SKM-1 (cell line): ENCODE measurements around the gene ITGA6.

ENCODE experiments used
- DNase-seq: peaks from one replicate; lab custom pipeline; 2025; ENCODE audit not compliant: unreplicated experiment; lab: John Stamatoyannopoulos, UW

Gene ITGA6

DNA sequence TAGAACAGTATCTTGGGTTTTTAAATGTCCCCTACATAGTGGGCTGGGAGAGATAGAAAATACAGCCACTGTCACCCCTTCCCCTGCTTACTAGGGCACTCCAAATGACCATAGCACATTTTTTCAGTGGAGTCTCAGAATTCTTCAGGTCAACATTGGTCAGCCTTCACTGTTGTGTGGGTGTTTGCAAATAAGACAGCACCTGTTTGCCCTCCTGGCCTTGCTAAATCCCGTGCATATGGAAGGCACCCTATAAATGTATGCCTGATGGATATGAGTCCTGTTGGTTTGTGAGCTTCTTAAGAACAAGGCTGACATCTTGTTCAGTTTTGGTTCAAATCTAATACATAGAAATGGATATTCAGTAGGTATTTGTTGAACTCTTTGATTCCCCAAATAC, 12.5 kb downstream of the ITGA6 start:
- DNase-seq: no peak

DNA sequence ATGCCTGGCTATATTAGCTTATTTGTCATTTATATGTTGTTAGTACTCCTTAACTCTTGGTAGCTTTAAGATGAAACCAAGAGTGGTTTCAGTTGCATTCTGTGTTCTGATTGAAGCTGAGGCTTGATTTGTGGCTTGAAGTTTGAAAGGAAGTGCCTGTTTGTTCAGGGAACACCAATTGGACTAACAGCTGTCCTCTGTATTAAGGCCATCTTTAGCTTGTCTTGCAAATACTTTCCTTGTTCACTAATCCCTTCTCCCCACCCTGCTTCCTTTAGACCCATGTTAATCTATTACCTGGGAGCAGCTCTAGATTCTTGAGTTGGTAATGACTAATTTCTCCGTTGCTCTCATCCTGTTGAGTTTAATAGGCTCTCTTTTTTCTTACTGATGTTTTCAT, 13.4 kb downstream of the ITGA6 start:
- no peak for DNase-seq

DNA sequence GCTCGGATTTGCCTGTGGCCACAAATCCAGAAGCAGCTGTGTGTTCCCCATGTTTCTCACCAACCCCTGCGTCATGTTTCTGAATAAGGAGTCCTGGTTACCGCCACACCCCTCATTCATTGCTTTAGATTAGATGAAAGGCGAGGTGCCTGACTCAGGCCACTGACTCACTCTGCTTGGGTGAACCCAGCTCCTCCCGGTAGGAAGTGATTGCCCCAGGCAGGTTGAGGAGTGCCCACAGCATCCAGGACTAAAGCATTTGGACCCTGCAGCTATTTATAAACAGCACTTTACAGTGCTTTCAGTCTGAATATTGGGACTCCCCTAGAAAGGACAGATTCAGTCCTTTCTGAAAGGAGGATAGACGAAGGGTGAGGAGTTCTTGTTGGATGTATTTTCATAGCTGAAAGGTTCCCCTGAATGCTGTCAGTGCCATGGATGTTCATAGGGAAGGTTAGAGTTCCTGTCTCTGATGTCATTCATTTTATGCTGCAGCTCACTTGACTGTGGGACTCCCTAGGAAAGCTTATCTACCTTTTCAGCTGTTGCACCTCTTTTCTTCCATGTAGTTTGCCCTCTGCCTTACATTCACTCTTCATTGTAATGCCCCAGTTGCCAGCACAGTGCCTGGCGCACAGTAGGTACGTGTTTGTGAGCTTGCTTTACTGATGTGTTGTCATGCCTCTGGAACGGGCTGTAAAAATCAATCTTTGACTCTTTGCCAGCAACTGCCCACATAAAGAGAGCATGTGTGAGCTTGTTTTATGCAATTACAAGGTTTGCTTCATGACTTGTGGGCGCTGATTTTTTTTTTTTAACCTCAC, 14.9 kb downstream of the ITGA6 start:
- no peak for DNase-seq

DNA sequence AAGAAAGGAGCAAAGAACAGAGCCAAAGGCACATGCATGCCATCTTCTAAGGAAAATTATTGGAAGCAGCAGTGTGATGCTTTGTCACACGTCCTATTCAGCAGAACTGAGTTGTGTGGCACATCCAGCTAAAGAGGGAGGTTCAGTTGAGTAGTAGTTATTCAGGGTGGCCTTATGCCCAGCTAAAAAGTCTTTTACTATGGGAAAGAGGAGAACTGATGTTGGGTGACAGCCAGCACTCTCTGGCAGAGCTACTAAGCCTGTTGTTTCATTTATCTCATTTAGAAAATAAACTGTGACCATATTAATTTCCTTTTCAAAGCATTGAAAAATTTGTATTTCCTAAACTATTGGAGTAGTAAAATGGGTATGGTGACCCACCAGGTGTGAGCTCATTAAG, 18.5 kb downstream of the ITGA6 start:
- DNase-seq: no peak

DNA sequence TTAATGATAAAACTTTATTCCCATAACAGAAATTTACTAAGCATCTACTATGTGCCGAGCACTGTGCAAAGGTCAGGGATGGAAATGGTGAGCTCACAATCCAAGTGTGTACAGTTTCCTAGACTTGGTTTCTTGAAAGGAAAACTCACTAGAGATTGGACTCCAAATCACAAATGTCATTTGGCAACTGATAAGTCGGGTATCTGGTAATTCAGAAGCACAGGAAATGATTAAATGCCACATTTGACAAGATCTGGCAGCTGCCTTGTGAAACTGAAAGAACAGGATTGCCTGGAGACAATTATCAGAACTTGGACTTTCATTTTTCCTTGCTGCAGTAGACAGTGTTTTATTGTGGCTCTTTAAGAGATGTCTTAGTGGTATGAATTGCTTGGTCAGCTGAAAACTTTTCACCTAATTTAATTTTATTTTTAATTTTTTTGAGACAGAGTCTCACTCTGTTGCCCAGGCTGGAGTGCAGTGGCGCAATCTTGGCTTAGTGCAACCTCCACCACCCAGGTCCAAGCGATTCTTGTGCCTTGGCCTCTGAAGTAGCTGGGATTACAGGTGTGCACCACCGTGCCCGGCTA, 19.2 kb downstream of the ITGA6 start:
- no peak for DNase-seq

DNA sequence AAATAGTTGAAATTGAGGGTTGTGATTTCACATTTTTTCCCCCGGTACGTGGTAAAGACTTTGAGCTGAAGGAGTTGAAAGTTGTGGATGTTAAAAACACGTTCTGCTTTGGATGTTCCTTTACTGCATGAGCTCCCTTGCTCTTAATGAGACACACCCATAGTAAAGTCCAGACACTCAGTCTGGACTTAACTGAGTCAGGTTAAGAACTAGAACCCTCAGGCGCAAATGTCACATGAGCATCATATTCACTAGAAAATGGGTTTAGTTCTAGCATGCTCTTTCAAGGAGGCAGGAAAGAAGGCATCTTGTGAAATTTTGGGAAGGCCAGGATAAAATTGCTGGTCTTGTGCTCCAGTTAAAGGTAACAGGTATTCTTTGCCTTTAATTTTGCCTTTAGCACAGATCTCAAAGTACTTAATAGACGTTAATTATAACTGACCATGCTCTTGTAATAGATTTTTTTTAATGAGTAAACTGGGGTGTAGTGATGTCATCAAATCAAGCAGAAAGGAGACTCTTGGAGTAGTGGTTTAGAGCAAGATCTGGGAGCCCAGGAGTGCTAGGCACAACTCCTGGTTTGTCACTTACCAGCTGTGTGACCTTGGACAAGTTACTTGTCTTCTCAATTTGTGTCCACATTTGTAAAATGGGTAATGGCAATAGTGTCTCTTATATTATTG, 20.6 kb downstream of the ITGA6 start:
- DNase-seq: no peak

DNA sequence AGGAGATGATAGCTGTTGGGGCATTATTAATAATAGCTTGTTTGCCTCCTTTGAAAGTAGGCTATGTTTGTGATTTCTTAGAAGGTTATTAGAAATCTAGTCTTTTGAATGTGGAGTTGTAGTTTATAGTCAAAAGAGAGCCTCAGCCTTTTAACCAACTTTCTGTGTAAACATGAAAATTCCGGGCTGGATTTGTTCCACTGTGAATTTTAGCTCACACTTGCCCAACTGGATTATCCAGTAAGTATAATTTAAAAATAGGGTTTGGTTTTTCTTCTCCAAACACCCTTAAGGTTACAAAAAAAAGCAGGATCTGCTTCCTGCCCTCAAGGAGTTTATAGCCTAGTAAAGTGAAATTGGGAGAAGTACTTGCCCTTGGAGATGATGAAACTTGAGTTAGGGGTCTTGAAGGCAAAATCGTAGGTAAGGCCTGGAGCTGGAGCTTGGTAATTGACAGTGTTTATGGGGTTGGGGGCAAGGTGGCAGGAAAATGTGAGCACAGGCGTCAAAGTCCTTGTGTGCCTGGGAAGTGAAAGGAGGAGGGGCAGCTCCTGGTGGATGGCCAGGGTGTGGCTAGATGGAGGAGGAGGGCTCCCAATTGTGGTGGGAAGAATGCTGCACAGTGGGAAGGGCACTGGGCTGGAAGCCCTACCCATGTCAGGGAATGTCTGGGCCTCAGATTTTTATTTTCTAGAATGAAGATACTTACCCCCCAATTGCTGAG, 21.3 kb downstream of the ITGA6 start:
- no peak for DNase-seq

DNA sequence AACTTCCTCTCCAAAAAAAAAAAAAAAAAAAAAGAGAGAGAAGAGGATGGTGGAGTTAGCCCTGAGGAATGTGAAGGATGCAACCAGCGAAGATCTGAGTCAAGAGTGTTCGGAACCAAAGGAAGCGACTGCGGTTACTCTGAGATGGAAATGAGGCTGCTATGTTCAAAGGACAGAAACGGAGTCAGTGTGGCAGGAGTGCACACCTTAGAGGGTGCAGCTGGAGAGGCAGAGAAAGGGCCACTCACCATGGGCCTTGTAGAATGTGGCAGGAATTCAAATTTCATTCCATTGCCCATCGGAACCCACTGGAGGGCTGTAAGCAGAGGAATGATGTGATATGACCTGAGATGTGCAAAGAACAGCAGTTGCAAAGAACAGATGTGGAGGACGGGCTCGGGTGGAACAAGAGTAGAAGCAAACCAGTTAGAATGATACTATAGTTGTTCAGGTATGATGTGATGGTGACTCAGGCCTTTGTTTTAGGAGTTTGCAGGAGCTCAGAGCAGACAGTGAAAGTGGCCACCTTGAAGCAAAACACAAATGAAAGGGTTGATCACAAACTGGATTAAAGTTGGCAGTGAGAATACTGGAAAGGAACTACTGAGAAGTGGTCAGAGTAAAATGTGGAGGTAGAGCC, 22.6 kb downstream of the ITGA6 start:
- DNase-seq: no peak

DNA sequence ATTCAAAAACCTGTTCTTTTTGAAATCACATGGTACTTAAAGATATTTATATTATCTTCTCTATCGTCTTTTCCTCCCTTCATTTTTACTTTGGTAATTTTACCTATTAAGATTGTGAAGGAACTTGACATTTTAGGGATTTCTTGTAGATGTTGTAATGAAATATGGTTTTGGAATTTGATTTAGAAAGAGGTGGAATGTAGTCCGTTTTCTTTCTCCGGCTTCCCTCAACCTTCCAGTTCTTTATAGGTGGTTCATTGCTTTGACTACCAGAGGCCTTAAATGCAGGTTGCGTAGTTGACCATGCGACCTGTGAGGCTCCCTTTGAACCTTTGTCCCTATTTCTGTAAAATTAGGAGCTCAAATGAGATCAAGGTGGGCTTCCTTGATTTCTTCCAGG, 24.5 kb downstream of the ITGA6 start:
- DNase-seq: no peak

DNA sequence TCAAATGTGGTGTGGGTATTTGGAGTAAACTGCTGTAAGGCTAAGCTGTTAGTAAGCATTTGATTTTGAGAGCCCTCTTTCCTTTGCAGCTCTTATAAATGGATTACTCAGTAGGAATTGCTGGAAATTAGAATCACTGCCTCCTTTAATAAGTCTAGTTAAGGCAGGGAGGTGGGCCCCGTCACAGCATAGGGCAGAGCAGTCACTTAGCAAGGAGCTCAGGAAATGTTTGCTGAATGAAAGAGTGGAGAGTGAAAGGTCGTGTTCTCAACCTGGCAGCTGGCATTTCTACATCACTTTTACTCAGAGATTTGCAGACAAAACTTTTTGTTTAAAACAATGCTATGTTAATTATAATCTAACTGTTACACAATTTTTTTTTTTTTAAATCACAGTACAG, 25.5 kb downstream of the ITGA6 start:
- DNase-seq: no peak

DNA sequence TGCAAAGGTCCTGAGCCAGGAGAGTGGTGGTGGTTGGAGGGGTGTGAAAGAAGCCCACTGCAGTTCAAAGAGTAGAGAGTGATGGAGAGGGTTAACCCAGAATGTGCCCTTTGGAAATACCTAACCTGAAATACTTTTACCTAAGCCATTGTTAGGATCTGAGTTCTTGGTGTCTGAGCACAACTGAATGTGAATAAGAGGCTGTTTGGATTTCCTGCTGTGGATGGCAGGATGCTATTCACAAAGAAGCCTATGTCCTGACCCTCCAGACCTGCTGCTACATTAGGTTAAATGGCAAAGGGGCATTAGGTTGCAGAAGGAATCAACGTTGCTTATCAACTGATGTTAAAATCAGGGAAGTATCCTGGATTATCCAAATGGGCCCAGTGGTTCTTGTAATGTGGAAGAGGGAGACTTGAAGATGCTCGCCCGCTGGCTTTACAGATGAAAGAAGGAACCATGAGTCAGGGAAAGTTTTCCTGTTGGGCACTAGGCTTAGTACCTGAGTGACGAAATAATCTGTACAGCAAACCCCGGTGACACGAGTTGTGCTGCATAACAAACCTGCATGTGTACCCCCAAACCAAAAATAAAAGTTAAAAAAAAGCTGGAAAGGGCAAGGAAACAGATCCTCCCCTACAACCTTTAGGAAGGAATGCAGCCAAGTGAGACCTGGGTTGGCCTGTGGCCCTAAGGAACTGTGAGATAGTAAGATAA, 27.2 kb downstream of the ITGA6 start:
- no peak for DNase-seq

DNA sequence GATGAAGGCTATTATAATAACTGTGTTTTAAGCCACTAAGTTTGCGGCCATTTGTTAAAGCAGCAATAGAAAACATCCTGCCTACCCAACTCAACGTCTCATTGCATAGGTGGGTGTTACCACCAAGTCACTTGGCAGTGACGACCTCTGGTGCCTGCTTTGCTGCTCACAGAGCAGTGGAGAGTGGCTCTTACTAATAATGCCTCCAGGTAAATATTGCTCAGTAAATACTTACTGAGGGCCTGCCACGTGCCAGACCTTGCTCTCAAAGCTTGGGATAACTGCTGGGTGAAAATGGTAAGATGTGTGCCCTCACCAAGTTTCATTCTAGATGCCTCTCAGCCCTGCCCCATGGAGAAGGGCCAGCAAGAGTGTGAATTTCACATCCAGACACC, 27.7 kb downstream of the ITGA6 start:
- DNase-seq: no peak

DNA sequence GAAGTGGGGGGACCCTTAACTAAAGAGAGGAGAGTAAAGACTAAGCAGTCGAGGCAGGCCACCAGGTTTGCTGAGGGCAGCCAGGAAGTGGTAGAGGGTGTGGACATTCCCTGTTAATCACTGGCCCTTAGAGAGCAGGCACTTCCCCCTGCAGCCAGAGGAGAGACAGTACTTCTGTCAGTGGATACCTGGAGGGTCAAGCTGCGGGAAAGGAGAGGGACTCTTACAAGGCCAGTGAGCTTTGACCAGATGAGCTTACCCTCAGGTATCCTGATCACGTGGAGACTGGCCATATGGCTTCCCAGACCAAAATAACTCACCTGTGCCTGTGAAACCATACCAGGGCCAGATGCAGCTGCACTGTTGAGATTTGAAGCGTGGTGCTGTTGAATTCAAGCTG, 28.6 kb downstream of the ITGA6 start:
- no peak for DNase-seq

DNA sequence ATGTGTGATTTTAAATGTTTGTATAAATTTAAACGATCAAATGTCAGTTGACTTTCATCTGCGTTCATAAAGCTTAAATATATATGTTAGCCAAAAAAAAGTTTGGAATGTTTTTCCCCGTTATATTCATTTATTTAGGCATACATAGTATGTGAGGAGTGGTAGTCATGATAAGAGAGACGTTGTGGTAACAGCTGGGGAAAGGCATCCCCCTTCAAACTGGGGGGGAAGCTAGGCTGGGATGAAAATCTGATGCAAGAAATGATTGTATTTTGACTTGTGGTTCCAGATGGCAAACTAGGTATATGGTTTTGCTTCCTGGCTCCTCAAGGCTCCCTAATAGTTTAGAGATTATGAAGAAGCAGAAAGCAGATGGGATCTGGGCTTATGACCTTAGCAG, 30.1 kb downstream of the ITGA6 start:
- no peak for DNase-seq

DNA sequence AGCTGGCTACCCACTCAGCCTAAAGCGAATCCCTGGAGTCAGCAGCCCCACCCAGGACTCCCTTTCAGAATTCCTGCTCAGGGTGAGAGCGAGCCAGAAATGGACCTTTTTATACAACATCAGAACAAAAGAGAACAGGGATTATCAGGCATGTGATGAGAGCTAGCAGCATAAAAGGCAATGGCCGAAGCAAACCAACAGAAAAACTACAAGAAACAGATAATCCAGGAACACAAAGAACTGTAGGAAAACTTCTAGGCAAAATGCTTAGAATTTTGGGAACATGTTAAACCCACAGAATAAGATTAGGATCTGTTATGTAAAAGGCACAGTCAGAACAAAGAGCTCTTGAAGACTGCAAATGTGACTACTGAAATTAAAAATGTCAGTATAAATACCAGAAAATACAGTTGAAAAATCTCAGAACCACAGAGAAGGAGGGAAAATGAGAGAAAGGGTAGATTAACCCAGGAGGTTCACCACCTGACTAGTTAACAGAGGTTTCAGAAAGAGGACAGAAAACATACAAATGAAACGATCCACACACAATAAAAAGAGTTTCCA, 31.3 kb downstream of the ITGA6 start:
- DNase-seq: no peak

DNA sequence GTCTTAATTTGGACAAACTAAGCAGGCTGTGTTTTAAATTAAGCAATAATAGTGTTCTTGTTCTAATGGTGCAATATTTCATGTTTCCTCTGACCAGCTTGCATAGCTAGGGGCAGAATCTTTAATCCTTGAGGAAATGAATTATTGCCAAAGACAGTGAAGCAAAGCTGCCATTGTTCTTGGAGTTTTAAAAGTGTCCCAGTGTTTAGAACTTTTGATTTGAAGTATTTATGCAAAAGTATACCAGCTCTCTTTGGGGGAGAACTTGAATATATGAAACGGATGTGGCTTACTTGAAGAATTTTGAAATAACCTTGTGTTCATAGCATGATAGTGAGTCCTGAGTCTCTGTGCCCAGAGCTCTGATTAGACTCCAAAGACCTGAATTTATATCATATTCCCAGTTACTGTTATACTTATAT, 33.4 kb downstream of the ITGA6 start:
- peak; percentile 45 for DNase-seq

DNA sequence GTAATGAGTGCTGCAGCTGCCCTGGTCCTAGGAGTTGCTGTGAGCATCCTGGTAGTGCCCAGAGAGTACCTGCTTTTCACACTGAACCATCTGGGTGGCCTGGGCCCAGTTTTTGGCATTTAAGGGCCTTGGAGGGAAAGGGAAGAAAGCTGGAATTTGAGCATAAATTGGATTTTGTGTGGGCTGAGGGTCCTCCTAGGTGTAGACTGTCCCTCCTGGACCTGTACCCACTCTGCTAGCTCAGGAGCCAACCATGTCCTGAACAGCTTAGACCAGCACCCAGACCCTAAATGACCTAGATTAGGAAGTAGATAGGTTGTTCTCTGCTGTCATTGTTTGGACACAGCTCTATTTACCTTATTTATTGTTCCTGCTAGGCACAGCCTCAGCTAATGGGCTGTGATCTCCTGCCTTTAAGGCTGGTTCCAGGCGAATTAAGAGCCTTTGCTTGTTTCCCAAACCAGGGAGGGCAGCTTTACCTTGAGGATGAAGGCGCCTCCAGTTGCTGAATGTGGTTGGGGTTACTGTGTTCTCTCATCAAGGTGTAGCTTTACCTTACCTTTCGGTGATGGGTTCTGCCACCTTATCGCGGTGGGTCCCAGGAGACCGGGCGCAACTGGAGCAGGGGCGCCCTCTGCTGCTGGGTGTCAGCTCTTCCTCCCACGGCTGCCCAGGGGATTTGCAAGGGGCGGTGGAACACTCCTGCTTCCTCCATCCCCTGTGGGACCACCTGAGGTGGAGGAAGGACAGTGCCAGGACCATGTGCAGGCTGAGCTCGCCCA, 34.4 kb downstream of the ITGA6 start:
- peak; percentile 19 for DNase-seq

DNA sequence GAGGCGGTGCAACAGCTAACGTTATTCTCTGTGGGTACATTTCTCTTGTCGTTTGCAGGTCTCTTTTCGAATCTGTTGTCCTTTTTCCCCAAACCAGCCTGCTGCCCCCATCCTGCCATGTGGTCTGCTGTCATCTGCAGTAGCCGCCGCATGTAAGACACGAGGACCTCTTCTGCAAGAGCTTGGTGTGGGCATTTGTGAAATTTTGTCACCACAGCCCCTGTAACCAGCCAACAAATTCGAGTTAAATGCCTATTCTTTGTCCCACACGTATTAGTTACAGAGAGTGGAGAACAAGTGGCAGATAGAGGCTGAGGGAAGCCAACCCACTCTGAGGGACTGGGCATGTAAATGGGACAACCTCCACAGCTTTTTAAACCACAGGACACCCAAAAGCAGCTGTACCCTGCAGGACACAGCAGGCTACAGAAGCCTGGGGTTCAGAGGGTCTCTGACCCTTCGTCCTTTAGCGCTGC, 35.0 kb downstream of the ITGA6 start:
- no peak for DNase-seq

DNA sequence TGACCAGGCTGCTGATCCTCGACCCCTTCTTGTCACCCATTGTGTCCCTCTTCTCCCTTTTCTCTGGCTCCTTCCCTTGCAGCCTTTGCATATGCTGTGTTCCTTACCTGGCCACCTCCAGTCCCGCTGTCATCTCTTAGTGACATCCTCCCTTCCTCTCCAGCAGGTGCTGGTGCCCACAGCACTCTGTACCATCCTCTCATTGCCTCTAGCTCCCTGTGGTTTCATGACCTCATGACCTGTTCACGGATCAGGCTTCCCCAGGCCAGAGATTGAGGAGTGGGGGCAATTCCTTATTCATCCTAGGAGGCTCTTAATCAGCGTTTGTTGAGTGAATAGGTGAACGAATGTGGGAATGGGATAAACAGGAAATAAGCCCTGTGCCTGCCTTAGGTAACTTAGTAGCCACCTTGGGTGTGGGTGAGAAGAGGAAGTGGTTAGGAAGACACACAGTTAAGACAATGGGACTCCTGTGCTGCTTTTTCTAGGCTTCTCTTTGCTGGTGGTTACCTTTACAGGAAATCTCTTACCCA, 35.5 kb downstream of the ITGA6 start:
- DNase-seq: peak; percentile 83
